Memory B cell (primary cell): ENCODE data around the gene CDKN1C.
A peak's percentile ranks its signal among the peaks of the same experiment; 100 is the strongest.

Source experiments
- ATAC-seq: fragments of 150-1000 bp; cut with Tn5 transposase; 2 replicates; pipeline ENCODE4 v1.10.0; 2021; ENCODE audit warnings: low read depth, mild to moderate bottlenecking, moderate library complexity
- DNase-seq, 2 donors: peaks; one replicate each; pipeline ENCODE4 v3.0.0; 2022; ENCODE audit warnings: low spot score in 2 of 2
- H3K27ac Mint-ChIP-seq: one replicate; pipeline ENCODE4 v1.8.0; 2022; ENCODE audit warnings: mild to moderate bottlenecking, moderate library complexity, mixed read lengths
- H3K27me3 Mint-ChIP-seq: one replicate; pipeline ENCODE4 v1.8.0; 2022; ENCODE audit warnings: mixed read lengths
- H3K36me3 Mint-ChIP-seq: one replicate; pipeline ENCODE4 v1.8.0; 2022; ENCODE audit warnings: mild to moderate bottlenecking, mixed read lengths
- H3K4me1 Mint-ChIP-seq: one replicate; pipeline ENCODE4 v1.8.0; 2022; ENCODE audit warnings: mixed read lengths
- H3K4me3 Mint-ChIP-seq: one replicate; pipeline ENCODE4 v1.8.0; 2022; ENCODE audit warnings: mild to moderate bottlenecking, moderate library complexity, mixed read lengths
- H3K9me3 Mint-ChIP-seq: one replicate; pipeline ENCODE4 v1.8.0; 2022; ENCODE audit warnings: mixed read lengths

CDKN1C gene

GRCh38 chr11:2868506-2869133 is 17.0 kb downstream of the CDKN1C start:
- Mint-ChIP-seq H3K27ac (no peak overlapping the region), H3K9me3 (no peaks in the 10 kb centered on the region), H3K36me3 (no peaks in the 10 kb centered on the region), H3K4me3 (peak overlapping the region; percentile 70), H3K27me3 (peaks cover 23% of the 10 kb centered on the region), H3K4me1 (peaks cover 5% of the 10 kb centered on the region)
- DNase-seq (no peak), ATAC-seq (no peak)

GRCh38 chr11:2867722-2868505 is 17.7 kb downstream of the CDKN1C start:
- no peak overlapping the region for H3K27ac Mint-ChIP-seq
- DNase-seq, result no peak
- no peak for ATAC-seq

GRCh38 chr11:2867142-2867541 is 18.4 kb downstream of the CDKN1C start:
- ATAC-seq (no peak), DNase-seq (no peak)
- no peak overlapping the region for H3K27ac Mint-ChIP-seq
- H3K36me3 Mint-ChIP-seq, result no peaks in the 10 kb centered on the region
- peak overlapping the region; percentile 31 for H3K4me3 Mint-ChIP-seq
- no peaks in the 10 kb centered on the region for H3K9me3 Mint-ChIP-seq
- peaks cover 24% of the 10 kb centered on the region for H3K27me3 Mint-ChIP-seq
- H3K4me1 Mint-ChIP-seq, result peaks cover 5% of the 10 kb centered on the region

More at GRCh38 chr11:2867722-2868505, 17.7 kb downstream of the CDKN1C start:
- Mint-ChIP-seq H3K4me1 (peaks cover 5% of the 10 kb centered on the region), H3K9me3 (no peaks in the 10 kb centered on the region), H3K36me3 (no peaks in the 10 kb centered on the region), H3K4me3 (peak overlapping the region; percentile 60), H3K27me3 (peaks cover 24% of the 10 kb centered on the region)

- Mint-ChIP-seq H3K4me3 (no peak overlapping the region), H3K27ac (no peak overlapping the region), H3K27me3 (peaks cover 24% of the 10 kb centered on the region), H3K9me3 (no peaks in the 10 kb centered on the region), H3K4me1 (peaks cover 5% of the 10 kb centered on the region), H3K36me3 (no peaks in the 10 kb centered on the region)
- no peak for ATAC-seq
- no peak for DNase-seq
Observed at GRCh38 chr11:2865922-2866577, 19.5 kb downstream of the CDKN1C start.

GRCh38 chr11:2864901-2865300 is 20.7 kb downstream of the CDKN1C start:
- Mint-ChIP-seq H3K27ac (no peak overlapping the region), H3K27me3 (peaks cover 24% of the 10 kb centered on the region), H3K9me3 (no peaks in the 10 kb centered on the region), H3K36me3 (no peaks in the 10 kb centered on the region), H3K4me1 (peaks cover 7% of the 10 kb centered on the region), H3K4me3 (no peak overlapping the region)
- ATAC-seq, result no peak
- no peak for DNase-seq

GRCh38 chr11:2863276-2863618 is 22.3 kb downstream of the CDKN1C start:
- H3K36me3 Mint-ChIP-seq, result no peaks in the 10 kb centered on the region
- H3K4me1 Mint-ChIP-seq, result peaks cover 7% of the 10 kb centered on the region
- no peak overlapping the region for H3K27ac Mint-ChIP-seq
- H3K4me3 Mint-ChIP-seq, result no peak overlapping the region
- no peaks in the 10 kb centered on the region for H3K9me3 Mint-ChIP-seq
- DNase-seq, result no peak
- peaks cover 24% of the 10 kb centered on the region for H3K27me3 Mint-ChIP-seq
- ATAC-seq, result no peak

GRCh38 chr11:2862395-2863275 is 22.9 kb downstream of the CDKN1C start:
- peaks cover 24% of the 10 kb centered on the region for H3K27me3 Mint-ChIP-seq
- H3K4me3 Mint-ChIP-seq, result no peak overlapping the region
- DNase-seq (no peak), ATAC-seq (no peak)
- H3K27ac Mint-ChIP-seq, result no peak overlapping the region
- H3K9me3 Mint-ChIP-seq, result no peaks in the 10 kb centered on the region
- H3K4me1 Mint-ChIP-seq, result peaks cover 5% of the 10 kb centered on the region
- no peaks in the 10 kb centered on the region for H3K36me3 Mint-ChIP-seq

GRCh38 chr11:2860636-2861035 is 24.9 kb downstream of the CDKN1C start:
- H3K4me3 Mint-ChIP-seq, result no peak overlapping the region
- H3K36me3 Mint-ChIP-seq, result no peaks in the 10 kb centered on the region
- H3K27ac Mint-ChIP-seq, result no peak overlapping the region
- no peaks in the 10 kb centered on the region for H3K9me3 Mint-ChIP-seq
- peaks cover 5% of the 10 kb centered on the region for H3K4me1 Mint-ChIP-seq
- DNase-seq (no peak), ATAC-seq (peak; percentile 75)
- H3K27me3 Mint-ChIP-seq, result peaks cover 22% of the 10 kb centered on the region

- ATAC-seq (no peak), DNase-seq (no peak)
- H3K27ac Mint-ChIP-seq, result no peak overlapping the region
- H3K4me3 Mint-ChIP-seq, result no peak overlapping the region
- H3K4me1 Mint-ChIP-seq, result peaks cover 5% of the 10 kb centered on the region
- H3K27me3 Mint-ChIP-seq, result peaks cover 19% of the 10 kb centered on the region
- no peaks in the 10 kb centered on the region for H3K36me3 Mint-ChIP-seq
- no peaks in the 10 kb centered on the region for H3K9me3 Mint-ChIP-seq
Observed at GRCh38 chr11:2859699-2860037, 25.9 kb downstream of the CDKN1C start.

- Mint-ChIP-seq H3K4me3 (no peak overlapping the region), H3K27me3 (peaks cover 19% of the 10 kb centered on the region), H3K4me1 (peaks cover 6% of the 10 kb centered on the region), H3K36me3 (peaks cover 3% of the 10 kb centered on the region), H3K27ac (no peak overlapping the region), H3K9me3 (peaks cover 3% of the 10 kb centered on the region)
- DNase-seq (no peak), ATAC-seq (no peak)
Observed at GRCh38 chr11:2858995-2859698, 26.4 kb downstream of the CDKN1C start.

GRCh38 chr11:2857918-2858317 is 27.7 kb downstream of the CDKN1C start:
- H3K36me3 Mint-ChIP-seq, result peaks cover 3% of the 10 kb centered on the region
- ATAC-seq, result no peak

GRCh38 chr11:2857276-2857675 is 28.3 kb downstream of the CDKN1C start:
- Mint-ChIP-seq H3K27ac (no peak overlapping the region), H3K4me3 (no peak overlapping the region), H3K4me1 (peaks cover 7% of the 10 kb centered on the region), H3K36me3 (peaks cover 3% of the 10 kb centered on the region), H3K27me3 (peaks cover 17% of the 10 kb centered on the region), H3K9me3 (peaks cover 4% of the 10 kb centered on the region)
- DNase-seq (no peak), ATAC-seq (no peak)

More at GRCh38 chr11:2857918-2858317, 27.7 kb downstream of the CDKN1C start:
- H3K27ac Mint-ChIP-seq, result no peak overlapping the region
- no peak overlapping the region for H3K4me3 Mint-ChIP-seq
- H3K27me3 Mint-ChIP-seq, result peaks cover 17% of the 10 kb centered on the region
- no peak for DNase-seq
- peaks cover 4% of the 10 kb centered on the region for H3K9me3 Mint-ChIP-seq
- H3K4me1 Mint-ChIP-seq, result peaks cover 7% of the 10 kb centered on the region

- no peak for DNase-seq
- no peak overlapping the region for H3K4me3 Mint-ChIP-seq
- ATAC-seq, result no peak
- H3K27me3 Mint-ChIP-seq, result peaks cover 7% of the 10 kb centered on the region
- peaks cover 4% of the 10 kb centered on the region for H3K9me3 Mint-ChIP-seq
- H3K4me1 Mint-ChIP-seq, result peaks cover 4% of the 10 kb centered on the region
- no peak overlapping the region for H3K27ac Mint-ChIP-seq
- peaks cover 3% of the 10 kb centered on the region for H3K36me3 Mint-ChIP-seq
Observed at GRCh38 chr11:2855162-2855561, 30.4 kb downstream of the CDKN1C start.
